GM23338 (cell line): ENCODE measurements around the gene DNAH9.

Experiments used
- CTCF ChIP-seq, 2 experiments: fragments of 200-600 bp in 1 of 2; sonication (generic) in 1 of 2; conservative IDR thresholded peaks; 2 replicates each; pipeline versions ENCODE4 v1.5.1 to v1.6.1; 2016 to 2017; ENCODE audit warnings: antibody characterized with exemption in 2 of 2, low read depth in 2 of 2, mild to moderate bottlenecking in 2 of 2, moderate library complexity in 1 of 2
- EZH2 ChIP-seq: fragments of 200-600 bp; sonication (generic); IDR thresholded peaks from one replicate; pipeline ENCODE4 v1.8.0; 2017; ENCODE audit warnings: antibody characterized with exemption, mild to moderate bottlenecking, low read depth; ENCODE audit not compliant: unreplicated experiment
- EZH2phosphoT487 ChIP-seq: fragments of 200-600 bp; sonication (generic); IDR thresholded peaks from one replicate; pipeline ENCODE4 v1.8.1; 2018; ENCODE audit warnings: antibody characterized with exemption; ENCODE audit not compliant: unreplicated experiment
- JUNB ChIP-seq: IDR thresholded peaks from one replicate; pipeline ENCODE4 v1.6.1; 2016; ENCODE audit warnings: antibody characterized with exemption; ENCODE audit not compliant: unreplicated experiment
- POLR2AphosphoS5 ChIP-seq: IDR thresholded peaks from 2 replicates; pipeline ENCODE4 v1.6.1; 2016; ENCODE audit warnings: antibody characterized with exemption, low read depth
- REST ChIP-seq: IDR thresholded peaks from one replicate; pipeline ENCODE4 v1.6.1; 2018; ENCODE audit warnings: antibody characterized with exemption; ENCODE audit not compliant: unreplicated experiment
- TF ChIP-seq, protein P1 (sequence below): fragments of 250-450 bp; sonication (Bioruptor Pico); IDR thresholded peaks from 2 replicates; pipeline ENCODE4 v1.5.0; 2020; ENCODE audit warnings: mild to moderate bottlenecking, moderate library complexity

DNA sequence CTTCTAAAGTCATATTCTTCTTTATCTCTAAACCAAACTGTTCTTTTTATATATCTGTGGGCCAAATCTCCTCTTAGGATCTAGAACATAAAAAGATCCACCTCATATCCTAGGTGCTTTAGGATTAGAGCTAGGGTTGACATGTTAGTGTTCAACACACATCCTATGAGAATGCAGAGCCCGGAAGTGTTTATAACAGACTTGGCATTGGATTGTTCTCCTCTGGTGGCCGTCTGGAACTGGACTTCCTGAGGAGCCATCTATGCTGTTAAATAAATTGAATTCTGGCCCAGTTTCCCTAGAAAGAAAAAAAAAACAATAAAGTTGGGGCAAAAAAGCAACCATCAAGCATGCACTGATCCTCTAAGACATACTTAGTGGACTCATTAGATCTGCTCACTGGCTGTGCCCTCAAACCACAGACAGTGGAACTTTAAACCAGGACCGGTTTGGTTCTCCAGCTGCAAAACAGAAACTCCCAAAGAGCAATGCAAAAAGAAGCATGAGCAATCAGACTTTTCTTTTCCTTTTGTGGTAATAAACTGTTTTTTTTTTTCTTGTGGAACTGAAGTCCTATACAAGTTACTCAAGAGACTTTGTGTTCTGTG, 216.5 kb downstream of the DNAH9 start:
- TF ChIP-seq CTCF (conservative IDR thresholded peaks at IDR 0.05; ENCODE audit: low read depth in 2 of 2): no peak
- no peak for TF ChIP-seq EZH2
- TF ChIP-seq, protein P1, sequence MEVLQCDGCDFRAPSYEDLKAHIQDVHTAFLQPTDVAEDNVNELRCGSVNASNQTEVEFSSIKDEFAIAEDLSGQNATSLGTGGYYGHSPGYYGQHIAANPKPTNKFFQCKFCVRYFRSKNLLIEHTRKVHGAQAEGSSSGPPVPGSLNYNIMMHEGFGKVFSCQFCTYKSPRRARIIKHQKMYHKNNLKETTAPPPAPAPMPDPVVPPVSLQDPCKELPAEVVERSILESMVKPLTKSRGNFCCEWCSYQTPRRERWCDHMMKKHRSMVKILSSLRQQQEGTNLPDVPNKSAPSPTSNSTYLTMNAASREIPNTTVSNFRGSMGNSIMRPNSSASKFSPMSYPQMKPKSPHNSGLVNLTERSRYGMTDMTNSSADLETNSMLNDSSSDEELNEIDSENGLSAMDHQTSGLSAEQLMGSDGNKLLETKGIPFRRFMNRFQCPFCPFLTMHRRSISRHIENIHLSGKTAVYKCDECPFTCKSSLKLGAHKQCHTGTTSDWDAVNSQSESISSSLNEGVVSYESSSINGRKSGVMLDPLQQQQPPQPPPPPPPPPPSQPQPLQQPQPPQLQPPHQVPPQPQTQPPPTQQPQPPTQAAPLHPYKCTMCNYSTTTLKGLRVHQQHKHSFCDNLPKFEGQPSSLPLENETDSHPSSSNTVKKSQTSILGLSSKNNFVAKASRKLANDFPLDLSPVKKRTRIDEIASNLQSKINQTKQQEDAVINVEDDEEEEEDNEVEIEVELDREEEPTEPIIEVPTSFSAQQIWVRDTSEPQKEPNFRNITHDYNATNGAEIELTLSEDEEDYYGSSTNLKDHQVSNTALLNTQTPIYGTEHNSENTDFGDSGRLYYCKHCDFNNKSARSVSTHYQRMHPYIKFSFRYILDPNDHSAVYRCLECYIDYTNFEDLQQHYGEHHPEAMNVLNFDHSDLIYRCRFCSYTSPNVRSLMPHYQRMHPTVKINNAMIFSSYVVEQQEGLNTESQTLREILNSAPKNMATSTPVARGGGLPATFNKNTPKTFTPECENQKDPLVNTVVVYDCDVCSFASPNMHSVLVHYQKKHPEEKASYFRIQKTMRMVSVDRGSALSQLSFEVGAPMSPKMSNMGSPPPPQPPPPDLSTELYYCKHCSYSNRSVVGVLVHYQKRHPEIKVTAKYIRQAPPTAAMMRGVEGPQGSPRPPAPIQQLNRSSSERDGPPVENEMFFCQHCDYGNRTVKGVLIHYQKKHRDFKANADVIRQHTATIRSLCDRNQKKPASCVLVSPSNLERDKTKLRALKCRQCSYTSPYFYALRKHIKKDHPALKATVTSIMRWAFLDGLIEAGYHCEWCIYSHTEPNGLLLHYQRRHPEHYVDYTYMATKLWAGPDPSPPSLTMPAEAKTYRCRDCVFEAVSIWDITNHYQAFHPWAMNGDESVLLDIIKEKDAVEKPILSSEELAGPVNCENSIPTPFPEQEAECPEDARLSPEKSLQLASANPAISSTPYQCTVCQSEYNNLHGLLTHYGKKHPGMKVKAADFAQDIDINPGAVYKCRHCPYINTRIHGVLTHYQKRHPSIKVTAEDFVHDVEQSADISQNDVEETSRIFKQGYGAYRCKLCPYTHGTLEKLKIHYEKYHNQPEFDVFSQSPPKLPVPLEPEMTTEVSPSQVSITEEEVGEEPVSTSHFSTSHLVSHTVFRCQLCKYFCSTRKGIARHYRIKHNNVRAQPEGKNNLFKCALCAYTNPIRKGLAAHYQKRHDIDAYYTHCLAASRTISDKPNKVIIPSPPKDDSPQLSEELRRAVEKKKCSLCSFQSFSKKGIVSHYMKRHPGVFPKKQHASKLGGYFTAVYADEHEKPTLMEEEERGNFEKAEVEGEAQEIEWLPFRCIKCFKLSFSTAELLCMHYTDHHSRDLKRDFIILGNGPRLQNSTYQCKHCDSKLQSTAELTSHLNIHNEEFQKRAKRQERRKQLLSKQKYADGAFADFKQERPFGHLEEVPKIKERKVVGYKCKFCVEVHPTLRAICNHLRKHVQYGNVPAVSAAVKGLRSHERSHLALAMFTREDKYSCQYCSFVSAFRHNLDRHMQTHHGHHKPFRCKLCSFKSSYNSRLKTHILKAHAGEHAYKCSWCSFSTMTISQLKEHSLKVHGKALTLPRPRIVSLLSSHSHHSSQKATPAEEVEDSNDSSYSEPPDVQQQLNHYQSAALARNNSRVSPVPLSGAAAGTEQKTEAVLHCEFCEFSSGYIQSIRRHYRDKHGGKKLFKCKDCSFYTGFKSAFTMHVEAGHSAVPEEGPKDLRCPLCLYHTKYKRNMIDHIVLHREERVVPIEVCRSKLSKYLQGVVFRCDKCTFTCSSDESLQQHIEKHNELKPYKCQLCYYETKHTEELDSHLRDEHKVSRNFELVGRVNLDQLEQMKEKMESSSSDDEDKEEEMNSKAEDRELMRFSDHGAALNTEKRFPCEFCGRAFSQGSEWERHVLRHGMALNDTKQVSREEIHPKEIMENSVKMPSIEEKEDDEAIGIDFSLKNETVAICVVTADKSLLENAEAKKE (CRISPR knock-in tag): no peak
- TF ChIP-seq REST: no peak
- no peak for TF ChIP-seq JUNB
- TF ChIP-seq POLR2AphosphoS5: no peak
- no peak for TF ChIP-seq EZH2phosphoT487
